H1 (cell line): ENCODE results near the gene NWD2. TPM values are rescaled to one million over a fixed set of nuclear protein-coding genes. Genes with fewer than 3 reads are reported as not detected.

Source experiments
- CHD7 ChIP-seq: fragments of 300-600 bp; sonication (generic); IDR thresholded peaks from 2 replicates; pipeline ENCODE4 v1.7.1; 2012; ENCODE audit warnings: low read length, moderate library complexity, mild to moderate bottlenecking, inconsistent platforms; ENCODE audit not compliant: insufficient replicate concordance
- EZH2 ChIP-seq: fragments of 200-600 bp; sonication (generic); IDR thresholded peaks from 2 replicates; pipeline ENCODE4 v1.7.1; 2012; ENCODE audit warnings: low read depth, mild to moderate bottlenecking, moderate library complexity, low read length, inconsistent platforms; ENCODE audit not compliant: severe bottlenecking
- SIN3A ChIP-seq, 2 experiments: IDR thresholded peaks in 1 of 2; conservative IDR thresholded peaks in 1 of 2; 2 replicates each; pipeline ENCODE4 v1.6.1; 2011 to 2012; ENCODE audit warnings: low read length in 2 of 2, improper control_type of control experiment in 1 of 2, low read depth in 1 of 2, mild to moderate bottlenecking in 1 of 2
- TBP ChIP-seq: IDR thresholded peaks from 2 replicates; pipeline ENCODE4 v1.6.1; 2011; ENCODE audit warnings: low read depth, low read length, improper control_type of control experiment
- TEAD4 ChIP-seq: IDR thresholded peaks from 2 replicates; pipeline ENCODE4 v1.6.1; 2012; ENCODE audit warnings: low read depth, low read length, inconsistent platforms, mixed read lengths
- polyA plus RNA-seq, 7 experiments: library from polyadenylated mRNA; depleted of rRNA in 3 of 7; stranded (reverse) in 5 of 7; unstranded in 2 of 7; fragments of >200 nt in 5 of 7; fragments of 200-250 nt in 2 of 7; gene quantifications; 1 replicate in 5 of 7; 2 replicates in 1 of 7; 4 replicates in 1 of 7; pipeline versions ENCODE4 v1.2.1 to v1.2.3, GENCODE V29; 2011 to 2013; ENCODE audit warnings: missing spikeins in 2 of 7, mixed read lengths in 2 of 7
- total RNA-seq: library from RNA; stranded (reverse); fragmentation: NEBNext Ultra II Directional; extraction: Animal tissue kit (Norgen Biotek cat#: 25700); gene quantifications from 2 replicates; pipeline ENCODE4 v1.2.1, GENCODE V29; 2021

The NWD2 gene
- total and polyA plus RNA-seq, 2 of the 8 experiments (the other 6 are each of a cell fraction or from before 2014, with no cell fraction given), result under 0.01 TPM; not detected in 1

DNA sequence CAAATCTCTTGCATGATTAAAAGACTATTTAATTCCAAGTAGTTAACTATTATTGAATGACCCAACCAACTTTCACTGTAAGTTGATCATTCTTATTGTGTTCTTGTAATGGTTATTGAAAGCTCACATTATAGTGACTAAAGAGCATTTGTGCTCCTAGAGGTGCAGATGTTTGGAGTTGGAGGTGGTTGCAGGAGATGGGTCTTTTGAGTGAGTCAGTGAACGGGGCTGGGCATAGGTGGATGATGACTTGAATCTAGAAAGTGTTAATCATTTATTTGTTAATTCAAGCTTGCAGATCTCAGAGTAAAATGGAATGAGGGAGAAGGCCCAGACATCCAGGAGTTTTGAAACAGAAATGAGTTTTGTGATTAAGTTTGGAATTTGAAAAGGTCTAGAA, 13.7 kb downstream of the NWD2 start (continued):
- TF ChIP-seq CHD7 (no peak), TBP (no peak), EZH2 (no peak), SIN3A (conservative IDR thresholded peaks at IDR 0.05 in 1 of 2, IDR thresholded peaks at IDR 0.05 in 1 of 2; ENCODE audit: low read depth in 1 of 2, low read length in 2 of 2) (no peak), TEAD4 (no peak)
- TF ChIP-seq, all 59 proteins: peak for 0
